Activated CD8-positive, alpha-beta T cell treated with anti-CD3 and anti-CD28 coated beads for 36 hours (primary cell): ENCODE results near the gene SLC30A3. TPM values are rescaled to one million over a fixed set of nuclear protein-coding genes. Genes with fewer than 3 reads are reported as not detected.

Experiments
- ATAC-seq: fragments of 200-7000 bp; cut with Tn5 transposase; one replicate; pipeline ENCODE4 v1.10.0; 2021; ENCODE audit warnings: mild to moderate bottlenecking, moderate library complexity
- CTCF ChIA-PET: fragments of 350-600 bp; sonication (Branson Sonifier 250); formaldehyde crosslinking; loops from one replicate; lab custom pipeline; 2021; ENCODE audit warnings: antibody characterized with exemption; lab: Charles Lee
- POLR2A ChIA-PET: fragments of 350-600 bp; sonication (Branson Sonifier 250); formaldehyde crosslinking; loops from one replicate; lab custom pipeline; 2021; ENCODE audit warnings: antibody characterized with exemption; lab: Charles Lee
- DNase-seq: peaks from one replicate; pipeline ENCODE4 v3.0.0-alpha.2; 2020
- H3K27ac Mint-ChIP-seq: one replicate; pipeline ENCODE4 v1.8.0; 2021; ENCODE audit warnings: mild to moderate bottlenecking, mixed read lengths
- H3K27me3 Mint-ChIP-seq: one replicate; pipeline ENCODE4 v1.8.0; 2021; ENCODE audit warnings: mixed read lengths
- H3K36me3 Mint-ChIP-seq: one replicate; pipeline ENCODE4 v1.8.0; 2021; ENCODE audit warnings: low read depth, mixed read lengths
- H3K4me1 Mint-ChIP-seq: one replicate; pipeline ENCODE4 v1.8.0; 2021; ENCODE audit warnings: low read depth, mixed read lengths
- H3K4me3 Mint-ChIP-seq: one replicate; pipeline ENCODE4 v1.8.0; 2021; ENCODE audit warnings: mild to moderate bottlenecking, moderate library complexity, mixed read lengths
- H3K9me3 Mint-ChIP-seq: one replicate; pipeline ENCODE4 v1.8.0; 2021; ENCODE audit warnings: mixed read lengths
- CTCF ChIP-seq: fragments of 200-600 bp; IDR thresholded peaks from one replicate; pipeline ENCODE4 v1.8.0; 2022; ENCODE audit warnings: antibody characterized with exemption, mild to moderate bottlenecking
- intact Hi-C: fragments of 100-400 bp; cut with micrococcal nuclease; formaldehyde crosslinking; loops from one replicate; pipeline ENCODE4 v1.10.0; 2022
- total RNA-seq, 2 experiments: library from RNA; stranded (reverse); gene quantifications; one replicate each; pipeline ENCODE4 v1.2.3, GENCODE V29; 2021

The SLC30A3 gene
- total RNA-seq, 2 experiments from 2014 or later = 0.32 to 0.43 TPM

GRCh38 chr2:27307545-27308358, 44.9 kb upstream of the SLC30A3 start:
- Mint-ChIP-seq H3K36me3 (peaks cover 26% of the 10 kb centered on the region), H3K9me3 (no peaks in the 10 kb centered on the region), H3K27ac (no peak overlapping the region), H3K27me3 (peaks cover 16% of the 10 kb centered on the region), H3K4me1 (peaks cover 3% of the 10 kb centered on the region), H3K4me3 (no peak overlapping the region)
- DNase-seq (no peak), ATAC-seq (no peak)
- intact Hi-C loops = no loop called here
- ChIA-PET CTCF (no interaction called here), POLR2A (interaction anchor here (0.8 to 1.2 kb wide), 3 partner anchors 16 to 35 kb away, joined by 3 to 4 read pairs (median 4); no protein-coding TSS in a partner anchor)
- TF ChIP-seq CTCF = no peak

GRCh38 chr2:27307287-27307544, 44.4 kb upstream of the SLC30A3 start:
- ChIA-PET POLR2A (interaction anchor here (0.8 to 1.2 kb wide), 2 partner anchors 33 to 36 kb away, joined by 4 read pairs; no protein-coding TSS in a partner anchor), CTCF (no interaction called here)
- intact Hi-C loops = no loop called here
- H3K36me3 Mint-ChIP-seq = peaks cover 22% of the 10 kb centered on the region
- DNase-seq (no peak), ATAC-seq (no peak)
- H3K4me3 Mint-ChIP-seq = peak overlapping the region; percentile 24
- peaks cover 3% of the 10 kb centered on the region for H3K4me1 Mint-ChIP-seq
- no peak for TF ChIP-seq CTCF
- no peaks in the 10 kb centered on the region for H3K9me3 Mint-ChIP-seq
- H3K27ac Mint-ChIP-seq = no peak overlapping the region
- H3K27me3 Mint-ChIP-seq = peaks cover 16% of the 10 kb centered on the region

- ChIA-PET CTCF (interaction anchor here (0.6 kb wide), 1 partner anchor 9 kb away, joined by 3 read pairs; no protein-coding TSS in a partner anchor), POLR2A (interaction anchor here (0.6 to 1.2 kb wide), 2 partner anchors 17 to 36 kb away, joined by 3 to 4 read pairs; no protein-coding TSS in a partner anchor)
- no peak overlapping the region for H3K27ac Mint-ChIP-seq
- H3K27me3 Mint-ChIP-seq = peaks cover 16% of the 10 kb centered on the region
- DNase-seq (peak; percentile 59), ATAC-seq (peak; percentile 50)
- H3K9me3 Mint-ChIP-seq = no peaks in the 10 kb centered on the region
- peaks cover 22% of the 10 kb centered on the region for H3K36me3 Mint-ChIP-seq
- H3K4me3 Mint-ChIP-seq = peak overlapping the region; percentile 52
- H3K4me1 Mint-ChIP-seq = peaks cover 3% of the 10 kb centered on the region
- intact Hi-C loops = no loop called here
- peak; percentile 30 for TF ChIP-seq CTCF
Measured at GRCh38 chr2:27306573-27307286, 43.9 kb upstream of the SLC30A3 start.

GRCh38 chr2:27306136-27306535, 43.3 kb upstream of the SLC30A3 start:
- intact Hi-C loops = no loop called here
- peak overlapping the region; percentile 52 for H3K4me3 Mint-ChIP-seq
- DNase-seq (no peak), ATAC-seq (peak; percentile 32)
- H3K27ac Mint-ChIP-seq = no peak overlapping the region
- no peaks in the 10 kb centered on the region for H3K9me3 Mint-ChIP-seq
- ChIA-PET CTCF (interaction anchor here (0.6 to 1.1 kb wide), 2 partner anchors 8 to 37 kb away, joined by 3 read pairs; no protein-coding TSS in a partner anchor), POLR2A (interaction anchor here (0.6 kb wide), 1 partner anchor 17 kb away, joined by 3 read pairs; no protein-coding TSS in a partner anchor)
- H3K4me1 Mint-ChIP-seq = peaks cover 3% of the 10 kb centered on the region
- peaks cover 17% of the 10 kb centered on the region for H3K36me3 Mint-ChIP-seq
- H3K27me3 Mint-ChIP-seq = peaks cover 16% of the 10 kb centered on the region
- TF ChIP-seq CTCF = no peak
